ENCODE data around the gene AFF2. TPM values are rescaled to one million over a fixed set of nuclear protein-coding genes. Genes with fewer than 3 reads are reported as not detected.

The AFF2 gene
- total RNA-seq, 1 donor from 2014 or later, result 0.89 TPM

DNA sequence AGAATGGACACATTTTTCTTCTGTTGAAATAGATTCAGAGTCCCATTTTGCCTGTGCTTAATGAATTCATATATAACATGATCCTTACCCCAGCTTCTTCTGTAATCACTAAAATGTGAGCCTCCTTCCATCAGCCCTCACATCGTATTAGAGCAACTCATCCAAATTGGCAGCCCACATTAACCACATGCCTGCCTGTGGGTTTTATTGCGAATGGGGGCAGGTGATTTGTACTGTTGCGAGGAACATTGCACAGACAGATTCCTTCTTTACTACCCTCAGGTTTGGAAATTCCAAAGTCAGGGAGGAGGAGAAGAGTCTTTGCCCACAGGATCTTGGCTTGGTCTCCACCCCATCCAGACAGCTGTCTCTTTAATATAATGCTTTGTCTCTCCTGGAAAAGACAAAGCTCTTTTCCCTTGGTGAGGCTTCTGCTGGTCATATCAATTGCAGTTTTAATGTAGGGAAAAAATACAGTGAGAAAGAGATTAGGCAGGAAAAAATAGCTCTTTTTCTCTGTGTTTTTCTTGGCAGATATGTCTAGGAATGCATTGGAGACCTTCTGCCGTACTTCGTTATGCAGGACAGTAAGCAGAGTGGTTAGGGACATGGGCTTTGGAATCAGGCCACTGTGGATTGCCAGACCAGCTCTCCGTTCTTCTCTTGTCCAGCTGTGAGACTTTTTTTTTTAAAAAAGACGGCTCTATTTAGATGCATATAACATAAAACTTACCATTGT is 371.2 kb downstream of the AFF2 start:
- H3K4me3 Mint-ChIP-seq (ENCODE audit: unreplicated experiment), result no peak overlapping the region
- H3K9me3 Mint-ChIP-seq (ENCODE audit: unreplicated experiment), result no peaks in the 10 kb centered on the region
- no peak for TF ChIP-seq CTCF (IDR thresholded peaks at IDR 0.05)
- H3K4me1 Mint-ChIP-seq (ENCODE audit: unreplicated experiment), result peaks cover 2% of the 10 kb centered on the region
- H3K36me3 Mint-ChIP-seq (ENCODE audit: unreplicated experiment), result no peaks in the 10 kb centered on the region
- no peaks in the 10 kb centered on the region for H3K27me3 Mint-ChIP-seq (ENCODE audit: unreplicated experiment)
- no peak overlapping the region for H3K27ac Mint-ChIP-seq (ENCODE audit: unreplicated experiment)
- DNase-seq (ENCODE audit: extremely low spot score, unreplicated experiment), result no peak

DNA sequence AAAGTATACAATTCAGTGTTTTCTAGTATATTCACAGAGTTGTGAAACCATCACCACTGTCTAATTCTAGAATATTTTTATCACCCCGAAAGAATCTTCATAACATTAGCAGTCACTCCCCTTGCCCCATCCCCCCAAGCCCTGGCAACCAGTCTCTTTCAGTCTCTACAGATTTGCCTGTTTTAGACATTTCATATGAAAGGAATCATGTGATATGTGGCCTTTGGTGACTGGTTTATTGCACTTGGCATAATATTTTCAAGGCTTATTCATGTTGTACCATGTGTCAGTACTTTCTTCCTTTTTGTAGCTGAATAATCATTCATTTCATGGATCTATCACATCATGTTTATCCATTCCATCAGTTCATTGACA is 371.7 kb downstream of the AFF2 start:
- Mint-ChIP-seq H3K36me3 (ENCODE audit: unreplicated experiment) (no peaks in the 10 kb centered on the region), H3K4me3 (ENCODE audit: unreplicated experiment) (no peak overlapping the region), H3K27me3 (ENCODE audit: unreplicated experiment) (no peaks in the 10 kb centered on the region), H3K9me3 (ENCODE audit: unreplicated experiment) (no peaks in the 10 kb centered on the region), H3K27ac (ENCODE audit: unreplicated experiment) (no peak overlapping the region), H3K4me1 (ENCODE audit: unreplicated experiment) (peaks cover 2% of the 10 kb centered on the region)
- no peak for DNase-seq (ENCODE audit: extremely low spot score, unreplicated experiment)
- no peak for TF ChIP-seq CTCF (IDR thresholded peaks at IDR 0.05)

DNA sequence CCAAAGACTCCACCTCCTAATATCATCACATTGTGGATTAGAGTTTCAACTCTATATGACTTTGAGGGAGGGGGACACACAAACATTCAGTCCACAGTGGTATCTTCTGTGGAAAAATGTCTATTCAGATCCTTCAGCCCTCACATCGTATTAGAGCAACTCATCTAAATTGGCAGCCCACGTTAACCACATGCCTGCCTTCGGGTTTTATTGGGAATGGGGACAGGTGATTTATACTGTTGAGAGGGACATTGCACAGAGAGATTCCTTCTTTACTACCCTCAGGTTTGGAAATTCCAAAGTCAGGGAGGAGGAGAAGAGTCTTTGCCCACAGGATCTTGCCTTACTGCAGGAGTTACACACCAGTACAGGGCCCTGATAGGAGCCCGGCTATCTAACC is 372.5 kb downstream of the AFF2 start:
- no peak overlapping the region for H3K27ac Mint-ChIP-seq (ENCODE audit: unreplicated experiment)
- TF ChIP-seq CTCF (IDR thresholded peaks at IDR 0.05), result no peak
- H3K9me3 Mint-ChIP-seq (ENCODE audit: unreplicated experiment), result no peaks in the 10 kb centered on the region
- peaks cover 2% of the 10 kb centered on the region for H3K4me1 Mint-ChIP-seq (ENCODE audit: unreplicated experiment)
- H3K4me3 Mint-ChIP-seq (ENCODE audit: unreplicated experiment), result no peak overlapping the region
- no peaks in the 10 kb centered on the region for H3K36me3 Mint-ChIP-seq (ENCODE audit: unreplicated experiment)
- H3K27me3 Mint-ChIP-seq (ENCODE audit: unreplicated experiment), result no peaks in the 10 kb centered on the region
- no peak for DNase-seq (ENCODE audit: extremely low spot score, unreplicated experiment)

DNA sequence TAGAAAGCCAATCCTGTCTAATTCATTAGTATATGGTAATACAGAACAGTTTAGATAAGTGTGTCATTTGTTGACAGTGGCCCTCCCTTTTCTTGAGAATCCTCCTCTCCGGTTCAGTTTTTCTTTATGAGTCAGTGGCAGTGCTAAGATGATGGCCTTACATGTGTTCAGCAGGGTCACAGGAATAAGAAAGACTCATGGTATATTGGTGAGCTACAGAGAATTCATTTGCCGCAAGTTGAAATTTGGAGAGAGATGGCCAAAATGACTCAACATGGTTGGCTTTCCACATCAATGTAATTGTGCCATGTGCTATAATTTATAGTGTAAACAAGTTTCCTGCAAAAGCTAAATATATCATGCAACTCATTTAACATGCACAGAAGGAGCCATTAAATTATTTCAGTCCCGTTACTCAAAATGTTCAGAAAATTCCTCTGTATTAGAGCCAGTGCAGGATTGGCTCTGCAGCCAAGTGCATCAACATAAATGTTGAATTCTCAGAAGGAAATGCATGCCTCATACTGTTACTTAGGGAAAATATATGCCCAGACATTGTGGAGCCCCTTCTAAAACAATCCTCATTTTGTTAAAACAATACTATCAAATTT is 374.3 kb downstream of the AFF2 start:
- H3K4me3 Mint-ChIP-seq (ENCODE audit: unreplicated experiment), result no peak overlapping the region
- H3K9me3 Mint-ChIP-seq (ENCODE audit: unreplicated experiment), result no peaks in the 10 kb centered on the region
- H3K4me1 Mint-ChIP-seq (ENCODE audit: unreplicated experiment), result peaks cover 2% of the 10 kb centered on the region
- no peaks in the 10 kb centered on the region for H3K36me3 Mint-ChIP-seq (ENCODE audit: unreplicated experiment)
- H3K27me3 Mint-ChIP-seq (ENCODE audit: unreplicated experiment), result no peaks in the 10 kb centered on the region
- no peak for DNase-seq (ENCODE audit: extremely low spot score, unreplicated experiment)
- no peak for TF ChIP-seq CTCF (IDR thresholded peaks at IDR 0.05)
- no peak overlapping the region for H3K27ac Mint-ChIP-seq (ENCODE audit: unreplicated experiment)

DNA sequence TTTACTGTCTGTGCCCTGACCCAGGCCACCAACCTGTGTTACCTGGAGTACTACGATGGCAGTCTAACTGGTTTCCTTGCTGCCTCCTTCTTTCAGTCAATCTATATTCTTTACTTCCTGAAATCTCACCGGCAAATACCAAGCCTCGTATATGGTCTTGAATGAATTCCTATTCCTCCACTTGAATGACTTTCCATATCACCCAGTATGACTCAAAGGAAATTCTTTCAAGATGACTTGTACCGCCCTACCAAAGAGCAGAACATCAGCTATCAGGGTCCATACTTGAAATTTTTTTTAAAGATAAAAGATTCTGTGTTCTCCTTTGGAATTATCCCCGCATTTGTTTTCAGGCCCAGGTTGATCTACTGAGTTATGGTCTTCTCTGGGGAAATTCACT is 378.0 kb downstream of the AFF2 start:
- H3K9me3 Mint-ChIP-seq (ENCODE audit: unreplicated experiment), result no peaks in the 10 kb centered on the region
- no peaks in the 10 kb centered on the region for H3K4me1 Mint-ChIP-seq (ENCODE audit: unreplicated experiment)
- no peak overlapping the region for H3K4me3 Mint-ChIP-seq (ENCODE audit: unreplicated experiment)
- DNase-seq (ENCODE audit: extremely low spot score, unreplicated experiment), result no peak
- H3K27me3 Mint-ChIP-seq (ENCODE audit: unreplicated experiment), result no peaks in the 10 kb centered on the region
- TF ChIP-seq CTCF (IDR thresholded peaks at IDR 0.05), result no peak
- H3K27ac Mint-ChIP-seq (ENCODE audit: unreplicated experiment), result no peak overlapping the region
- no peaks in the 10 kb centered on the region for H3K36me3 Mint-ChIP-seq (ENCODE audit: unreplicated experiment)

Measured in osteocyte (in vitro differentiated cells).